Activated naive CD4-positive, alpha-beta T cell (primary cell): ENCODE results near the gene MAP4K3.
"Not testable (repeated sequence)": the region's sequence is repeated elsewhere in the genome, so short reads cannot be mapped to it uniquely, and the experiment has no call there.

ENCODE experiments used
- DNase-seq, 4 experiments: peaks; one replicate each; lab custom pipeline; 2025; lab: John Stamatoyannopoulos, UW

Gene MAP4K3

GRCh38 chr2:39301352-39301751, 135.7 kb downstream of the MAP4K3 start:
- DNase-seq, result no peak

GRCh38 chr2:39300044-39300978, 136.8 kb downstream of the MAP4K3 start:
- no peak for DNase-seq

- DNase-seq, result no peak
Observed at GRCh38 chr2:39290433-39290832, 146.7 kb downstream of the MAP4K3 start.

DNA sequence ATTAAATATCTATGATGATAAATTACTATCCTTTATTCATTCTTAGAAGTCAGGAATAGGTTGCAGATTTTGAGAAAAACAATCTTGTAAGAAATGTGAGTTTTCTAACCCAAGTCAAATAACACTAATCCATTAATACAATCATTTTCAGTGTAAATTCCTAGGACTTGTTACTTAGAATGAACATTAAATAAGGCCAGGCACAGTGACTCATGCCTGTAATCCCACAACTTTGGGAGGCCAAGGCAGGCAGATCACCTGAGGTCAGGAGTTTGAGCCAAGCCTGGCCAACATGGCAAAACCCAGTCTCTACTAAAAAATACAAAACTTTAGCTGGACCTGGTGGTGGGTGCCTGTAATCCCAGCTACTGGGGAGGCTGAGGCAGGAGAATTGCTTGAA, 147.5 kb downstream of the MAP4K3 start:
- no peak for DNase-seq

- no peak for DNase-seq
Observed at GRCh38 chr2:39283561-39283960, 153.5 kb downstream of the MAP4K3 start.

- DNase-seq, result no peak
Observed at GRCh38 chr2:39281391-39281790, 155.7 kb downstream of the MAP4K3 start.

GRCh38 chr2:39275016-39275415, 162.1 kb downstream of the MAP4K3 start:
- no peak for DNase-seq

- DNase-seq, result no peak
Observed at GRCh38 chr2:39269941-39270340, 167.1 kb downstream of the MAP4K3 start.

- DNase-seq, result no peak
Observed at GRCh38 chr2:39266916-39267434, 170.1 kb downstream of the MAP4K3 start.

- DNase-seq, result no peak
Observed at GRCh38 chr2:39266139-39266805, 170.8 kb downstream of the MAP4K3 start.

- no peak for DNase-seq
Observed at GRCh38 chr2:39265315-39265714, 171.8 kb downstream of the MAP4K3 start.

- DNase-seq, result no peak
Observed at GRCh38 chr2:39264733-39265132, 172.4 kb downstream of the MAP4K3 start.

- no peak for DNase-seq
Observed at GRCh38 chr2:39260087-39260486, 177.0 kb downstream of the MAP4K3 start.

GRCh38 chr2:39256040-39256439, 181.0 kb downstream of the MAP4K3 start:
- DNase-seq, result no peak

- DNase-seq, result no peak
Observed at GRCh38 chr2:39252888-39253518, 184.1 kb downstream of the MAP4K3 start.

- DNase-seq, result no peak
Observed at GRCh38 chr2:39247512-39248043, 189.5 kb downstream of the MAP4K3 start.

- no peak for DNase-seq
Observed at GRCh38 chr2:39246382-39246980, 190.6 kb downstream of the MAP4K3 start.

- DNase-seq, result peak in 2 of 4 experiments; percentile 1 to 13
Observed at GRCh38 chr2:39244963-39245625, 192.0 kb downstream of the MAP4K3 start.

GRCh38 chr2:39244241-39244862, 192.7 kb downstream of the MAP4K3 start:
- DNase-seq, result not testable (repeated sequence)

GRCh38 chr2:39243469-39244123, 193.5 kb downstream of the MAP4K3 start, which contains the start of gene CDKL4:
TSS of gene CDKL4 (minus strand) at chr2:39243970.
- DNase-seq, result peak in 2 of 4 experiments; percentile 14 to 55
